Measurements from ENCODE around the gene SUMO4.

SUMO4 gene

DNA sequence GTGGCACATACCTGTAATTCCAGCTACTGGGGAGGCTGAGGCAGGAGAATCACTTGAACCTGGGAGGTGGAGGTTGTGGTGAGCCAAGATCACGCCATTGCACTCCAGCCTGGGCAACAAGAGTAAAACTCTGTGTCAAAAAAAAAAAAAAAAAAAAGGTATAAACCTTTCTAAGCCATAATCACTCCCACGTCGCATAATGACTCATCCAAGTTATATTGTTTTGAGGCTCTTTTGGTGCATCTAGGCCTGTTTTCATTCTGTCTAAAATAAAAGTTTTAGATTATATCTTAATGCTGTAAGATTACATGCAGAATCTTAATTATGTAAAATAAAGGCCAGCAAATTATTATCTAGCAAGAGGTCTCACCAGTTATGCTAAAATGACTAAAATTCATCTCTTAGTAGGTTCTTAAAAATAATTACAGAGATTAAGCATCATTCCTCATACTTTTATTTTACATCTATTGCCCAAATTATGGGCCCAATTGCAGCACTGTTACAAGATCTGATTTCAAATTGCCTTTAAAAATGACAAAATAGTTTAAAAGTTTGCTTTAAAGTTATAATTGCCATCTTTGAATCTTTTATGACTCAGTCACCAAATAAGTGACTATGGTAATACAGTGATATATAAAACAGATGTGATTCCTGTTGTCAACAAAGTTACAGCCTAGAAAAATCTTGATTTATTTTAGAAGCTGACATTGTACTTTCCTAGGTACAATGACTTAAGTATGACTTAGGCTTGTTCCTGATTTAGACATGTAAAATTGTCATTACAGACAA, 10.4 kb upstream of the SUMO4 start:
- no peak overlapping the region for H2AFZ ChIP-seq (ENCODE audit: low read length)
- peaks cover 3% of the 10 kb centered on the region; the same call in 1 of the 2 replicates for H3K79me2 ChIP-seq (ENCODE audit: insufficient read depth, low read length)
- H3K4me1 ChIP-seq (ENCODE audit: insufficient read depth, low read length, poor library complexity, severe bottlenecking): peaks cover 10% of the 10 kb centered on the region
- H3K4me2 ChIP-seq (ENCODE audit: low read depth, low read length, poor library complexity, severe bottlenecking): no peak overlapping the region
- H3K9ac ChIP-seq (ENCODE audit: low read depth, low read length, poor library complexity, severe bottlenecking): no peak overlapping the region
- peaks cover 9% of the 10 kb centered on the region; the same call in 1 of the 2 replicates for H3K36me3 ChIP-seq (ENCODE audit: insufficient read depth, low read length)
- no peaks in the 10 kb centered on the region for H3K9me3 ChIP-seq (ENCODE audit: insufficient read depth, low read depth, low read length)
- 0 out of 2 replicates have a peak, but pooled peaks cover 3% of the 10 kb centered on the region for H3F3A ChIP-seq (ENCODE audit: low read depth)
- H3K27me3 ChIP-seq (ENCODE audit: insufficient read depth, low read length, poor library complexity, severe bottlenecking): no peaks in the 10 kb centered on the region
- TF ChIP-seq, protein P1, sequence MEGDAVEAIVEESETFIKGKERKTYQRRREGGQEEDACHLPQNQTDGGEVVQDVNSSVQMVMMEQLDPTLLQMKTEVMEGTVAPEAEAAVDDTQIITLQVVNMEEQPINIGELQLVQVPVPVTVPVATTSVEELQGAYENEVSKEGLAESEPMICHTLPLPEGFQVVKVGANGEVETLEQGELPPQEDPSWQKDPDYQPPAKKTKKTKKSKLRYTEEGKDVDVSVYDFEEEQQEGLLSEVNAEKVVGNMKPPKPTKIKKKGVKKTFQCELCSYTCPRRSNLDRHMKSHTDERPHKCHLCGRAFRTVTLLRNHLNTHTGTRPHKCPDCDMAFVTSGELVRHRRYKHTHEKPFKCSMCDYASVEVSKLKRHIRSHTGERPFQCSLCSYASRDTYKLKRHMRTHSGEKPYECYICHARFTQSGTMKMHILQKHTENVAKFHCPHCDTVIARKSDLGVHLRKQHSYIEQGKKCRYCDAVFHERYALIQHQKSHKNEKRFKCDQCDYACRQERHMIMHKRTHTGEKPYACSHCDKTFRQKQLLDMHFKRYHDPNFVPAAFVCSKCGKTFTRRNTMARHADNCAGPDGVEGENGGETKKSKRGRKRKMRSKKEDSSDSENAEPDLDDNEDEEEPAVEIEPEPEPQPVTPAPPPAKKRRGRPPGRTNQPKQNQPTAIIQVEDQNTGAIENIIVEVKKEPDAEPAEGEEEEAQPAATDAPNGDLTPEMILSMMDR (conservative IDR thresholded peaks at IDR 0.05; ENCODE audit: low read length): no peak
- no peak for TF ChIP-seq EZH2phosphoT487 (IDR thresholded peaks at IDR 0.05; ENCODE audit: borderline replicate concordance)
- no peaks in the 10 kb centered on the region for H4K20me1 ChIP-seq (ENCODE audit: insufficient read depth, low read length, poor library complexity, severe bottlenecking)
- H3K4me3 ChIP-seq (ENCODE audit: low read length, poor library complexity, severe bottlenecking): no peak overlapping the region
- no peaks in the 10 kb centered on the region for H3K9me2 ChIP-seq (replicated peaks; ENCODE audit: low read depth, low read length)

DNA sequence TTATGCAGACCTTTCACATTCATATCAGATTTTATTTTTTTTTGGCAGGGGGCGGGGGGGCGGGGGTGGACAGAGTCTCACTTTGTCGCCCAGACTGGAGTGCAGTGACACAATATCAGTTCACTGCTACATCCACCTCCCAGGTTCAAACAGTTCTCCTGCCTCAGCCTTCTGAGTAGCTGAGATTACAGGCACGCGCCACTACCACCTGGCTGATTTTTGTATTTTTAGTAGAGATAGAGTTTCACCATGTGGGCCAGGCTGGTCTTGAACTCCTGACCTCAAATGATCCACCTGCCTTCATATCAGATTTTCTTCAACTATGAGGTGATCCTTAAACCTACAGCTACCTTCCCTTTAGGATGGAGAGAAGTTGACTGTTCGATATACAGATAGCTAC, 8.0 kb upstream of the SUMO4 start:
- TF ChIP-seq, protein P1 (conservative IDR thresholded peaks at IDR 0.05; ENCODE audit: low read length): no peak
- TF ChIP-seq EZH2phosphoT487 (IDR thresholded peaks at IDR 0.05; ENCODE audit: borderline replicate concordance): no peak
- Histone ChIP-seq H3K9ac (ENCODE audit: low read depth, low read length, poor library complexity, severe bottlenecking) (no peak overlapping the region), H3K36me3 (ENCODE audit: insufficient read depth, low read length) (peaks cover 10% of the 10 kb centered on the region; the same call in 1 of the 2 replicates), H3K79me2 (ENCODE audit: insufficient read depth, low read length) (peaks cover 11% of the 10 kb centered on the region; the same call in 1 of the 2 replicates), H3K4me1 (ENCODE audit: insufficient read depth, low read length, poor library complexity, severe bottlenecking) (peaks cover 10% of the 10 kb centered on the region), H3K9me2 (replicated peaks; ENCODE audit: low read depth, low read length) (no peaks in the 10 kb centered on the region), H3F3A (ENCODE audit: low read depth) (0 out of 2 replicates have a peak, but pooled peaks cover 3% of the 10 kb centered on the region), H3K4me2 (ENCODE audit: low read depth, low read length, poor library complexity, severe bottlenecking) (no peak overlapping the region), H3K4me3 (ENCODE audit: low read length, poor library complexity, severe bottlenecking) (no peak overlapping the region), H3K9me3 (ENCODE audit: insufficient read depth, low read depth, low read length) (no peaks in the 10 kb centered on the region), H4K20me1 (ENCODE audit: insufficient read depth, low read length, poor library complexity, severe bottlenecking) (no peaks in the 10 kb centered on the region), H3K27me3 (ENCODE audit: insufficient read depth, low read length, poor library complexity, severe bottlenecking) (no peaks in the 10 kb centered on the region), H2AFZ (ENCODE audit: low read length) (no peak overlapping the region)

DNA sequence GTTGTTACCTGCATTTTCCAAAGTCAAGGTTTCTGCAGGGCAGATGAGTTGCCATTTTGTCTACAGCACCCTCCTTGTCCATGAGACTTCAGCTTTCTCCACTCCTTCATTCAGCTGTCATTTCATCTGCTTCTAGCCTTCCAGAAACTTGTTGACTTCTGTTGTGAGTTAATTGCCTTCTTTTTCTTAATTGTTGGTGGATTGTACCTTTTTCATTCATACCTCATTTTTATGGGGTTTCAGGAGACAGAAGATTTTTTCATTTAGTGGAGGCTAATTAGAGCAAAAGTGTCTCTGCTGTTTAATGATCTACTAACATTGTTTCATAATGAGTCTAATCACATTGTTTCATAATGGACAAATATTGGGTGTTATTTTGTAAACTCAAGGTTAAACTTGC, 7.5 kb upstream of the SUMO4 start:
- Histone ChIP-seq H3K27me3 (ENCODE audit: insufficient read depth, low read length, poor library complexity, severe bottlenecking) (no peaks in the 10 kb centered on the region), H3K9ac (ENCODE audit: low read depth, low read length, poor library complexity, severe bottlenecking) (no peak overlapping the region), H3K9me2 (replicated peaks; ENCODE audit: low read depth, low read length) (no peaks in the 10 kb centered on the region), H2AFZ (ENCODE audit: low read length) (no peak overlapping the region), H3K9me3 (ENCODE audit: insufficient read depth, low read depth, low read length) (no peaks in the 10 kb centered on the region), H3K4me1 (ENCODE audit: insufficient read depth, low read length, poor library complexity, severe bottlenecking) (peaks cover 10% of the 10 kb centered on the region), H3F3A (ENCODE audit: low read depth) (0 out of 2 replicates have a peak, but pooled peaks cover 3% of the 10 kb centered on the region), H4K20me1 (ENCODE audit: insufficient read depth, low read length, poor library complexity, severe bottlenecking) (no peaks in the 10 kb centered on the region), H3K4me3 (ENCODE audit: low read length, poor library complexity, severe bottlenecking) (no peak overlapping the region), H3K4me2 (ENCODE audit: low read depth, low read length, poor library complexity, severe bottlenecking) (no peak overlapping the region), H3K79me2 (ENCODE audit: insufficient read depth, low read length) (peaks cover 11% of the 10 kb centered on the region; the same call in 1 of the 2 replicates), H3K36me3 (ENCODE audit: insufficient read depth, low read length) (peaks cover 10% of the 10 kb centered on the region; the same call in 1 of the 2 replicates)
- TF ChIP-seq, protein P1 (conservative IDR thresholded peaks at IDR 0.05; ENCODE audit: low read length): no peak
- TF ChIP-seq EZH2phosphoT487 (IDR thresholded peaks at IDR 0.05; ENCODE audit: borderline replicate concordance): no peak
